ENCODE measurements around the gene DNASE2B.

DNA sequence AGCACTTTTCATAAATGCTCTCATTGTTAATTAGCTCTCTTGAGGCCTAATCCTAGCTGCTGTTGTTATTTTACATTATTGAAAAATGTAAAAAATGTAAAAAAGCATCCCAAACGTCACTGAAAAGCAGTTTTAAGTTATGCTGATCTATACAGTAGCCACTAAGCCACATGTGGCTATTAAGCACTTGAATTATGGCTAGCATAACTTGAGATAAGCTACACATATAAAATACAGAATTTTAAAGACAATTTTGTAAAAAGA, 18.4 kb upstream of the DNASE2B start:
- no peak for TF ChIP-seq CHD4 (IDR thresholded peaks at IDR 0.05; ENCODE audit: borderline replicate concordance)
- TF ChIP-seq, protein P1, sequence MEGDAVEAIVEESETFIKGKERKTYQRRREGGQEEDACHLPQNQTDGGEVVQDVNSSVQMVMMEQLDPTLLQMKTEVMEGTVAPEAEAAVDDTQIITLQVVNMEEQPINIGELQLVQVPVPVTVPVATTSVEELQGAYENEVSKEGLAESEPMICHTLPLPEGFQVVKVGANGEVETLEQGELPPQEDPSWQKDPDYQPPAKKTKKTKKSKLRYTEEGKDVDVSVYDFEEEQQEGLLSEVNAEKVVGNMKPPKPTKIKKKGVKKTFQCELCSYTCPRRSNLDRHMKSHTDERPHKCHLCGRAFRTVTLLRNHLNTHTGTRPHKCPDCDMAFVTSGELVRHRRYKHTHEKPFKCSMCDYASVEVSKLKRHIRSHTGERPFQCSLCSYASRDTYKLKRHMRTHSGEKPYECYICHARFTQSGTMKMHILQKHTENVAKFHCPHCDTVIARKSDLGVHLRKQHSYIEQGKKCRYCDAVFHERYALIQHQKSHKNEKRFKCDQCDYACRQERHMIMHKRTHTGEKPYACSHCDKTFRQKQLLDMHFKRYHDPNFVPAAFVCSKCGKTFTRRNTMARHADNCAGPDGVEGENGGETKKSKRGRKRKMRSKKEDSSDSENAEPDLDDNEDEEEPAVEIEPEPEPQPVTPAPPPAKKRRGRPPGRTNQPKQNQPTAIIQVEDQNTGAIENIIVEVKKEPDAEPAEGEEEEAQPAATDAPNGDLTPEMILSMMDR (IDR thresholded peaks at IDR 0.05), result no peak

All from A549 (cell line).